ENCODE measurements around the gene KRTAP5-5. TPM values are rescaled to one million over a fixed set of nuclear protein-coding genes. Genes with fewer than 3 reads are reported as not detected.

KRTAP5-5 gene
- total and polyA plus RNA-seq, 10 of the 15 experiments (the other 5 are each of a cell fraction or from before 2014, with no cell fraction given): not detected

- SMC1A ChIA-PET (ENCODE audit: uncharacterized antibody, unreplicated experiment): no interaction called here
- ATAC-seq: peak; percentile 71
- in situ Hi-C loops (cut with MboI): no loop called here
- H3K4me1 ChIP-seq (ENCODE audit: control insufficient read depth, insufficient read depth, low read length): no peaks in the 10 kb centered on the region
- H3K4me3 ChIP-seq: no peak overlapping the region
- H3K9ac ChIP-seq (ENCODE audit: control insufficient read depth, insufficient read depth, low read length): no peak overlapping the region
- POLR2A ChIA-PET: no interaction called here
- BruUV-seq (replicated peaks): no TSS peak
- RAD21 ChIA-PET (ENCODE audit: unreplicated experiment): interaction anchor here (1.0 to 1.4 kb wide), 2 partner anchors 12 to 54 kb away, joined by 3 to 4 read pairs; no protein-coding TSS in a partner anchor
- no peaks in the 10 kb centered on the region for H3K79me2 ChIP-seq (ENCODE audit: control insufficient read depth, insufficient read depth, low read length)
- no peak for FAIRE-seq
- H3K27me3 ChIP-seq (replicated peaks in 1 of 2; ENCODE audit: control insufficient read depth in 2 of 2, insufficient read depth in 2 of 2, low read length in 1 of 2): no peaks in the 10 kb centered on the region; a peak in 2 of 4 replicates
- CTCF ChIA-PET: interaction anchor here (0.7 to 3.6 kb wide), 8 partner anchors 9 to 514 kb away, joined by 3 to 23 read pairs (median 4); partner anchors contain the start of gene KRTAP5-4
- no peak for TF ChIP-seq KAT2A (conservative IDR thresholded peaks at IDR 0.05; ENCODE audit: control insufficient read depth, low read depth, low read length)
- TF ChIP-seq SMC3 (IDR thresholded peaks at IDR 0.05; ENCODE audit: borderline replicate concordance, low read length): 0 out of 2 replicates have a peak, but pooled peaks have one; percentile 8
- TF ChIP-seq CTCF (IDR thresholded peaks at IDR 0.05 in 2 of 3, conservative IDR thresholded peaks at IDR 0.05 in 1 of 3; ENCODE audit: control insufficient read depth in 2 of 3, extremely low read depth in 1 of 3, insufficient read depth in 1 of 3, low read depth in 3 of 3, low read length in 3 of 3): peak; percentile 54 to 81 (median 67)
- no peak overlapping the region for H3K27ac ChIP-seq (ENCODE audit: control insufficient read depth, insufficient read depth)
- H3K4me2 ChIP-seq (ENCODE audit: control insufficient read depth, insufficient read depth): no peak overlapping the region
- DNase-seq (ENCODE audit: low read depth, low spot score): no peak
- H3K36me3 ChIP-seq (ENCODE audit: control insufficient read depth in 2 of 2, insufficient read depth in 2 of 2, low read length in 1 of 2): no peaks in the 10 kb centered on the region
- H4K20me1 ChIP-seq (ENCODE audit: control insufficient read depth, insufficient read depth): no peaks in the 10 kb centered on the region
- no peak overlapping the region for H2AFZ ChIP-seq (ENCODE audit: control insufficient read depth, low read depth, low read length)
- intact Hi-C loops (cut with micrococcal nuclease; ENCODE audit: unreplicated experiment): no loop called here
- no peaks in the 10 kb centered on the region for H3K9me3 ChIP-seq (replicated peaks; ENCODE audit: control insufficient read depth, insufficient read depth, low read length)
- 24% methylated on average over 31 of the region's 32 CpGs for WGBS (ENCODE audit: insufficient coverage, insufficient replicate concordance, low lambda C conversion rate, missing lambda C conversion rate)
Measured at GRCh38 chr11:1640076-1640946, 10.7 kb downstream of the KRTAP5-5 start.
